Measurements from ENCODE around the gene TCOF1. TPM values are rescaled to one million over a fixed set of nuclear protein-coding genes. Genes with fewer than 3 reads are reported as not detected.

The TCOF1 gene
- polyA plus RNA-seq, 3 donors from 2014 or later: 3.2 to 21.5 (median 3.5) TPM

DNA sequence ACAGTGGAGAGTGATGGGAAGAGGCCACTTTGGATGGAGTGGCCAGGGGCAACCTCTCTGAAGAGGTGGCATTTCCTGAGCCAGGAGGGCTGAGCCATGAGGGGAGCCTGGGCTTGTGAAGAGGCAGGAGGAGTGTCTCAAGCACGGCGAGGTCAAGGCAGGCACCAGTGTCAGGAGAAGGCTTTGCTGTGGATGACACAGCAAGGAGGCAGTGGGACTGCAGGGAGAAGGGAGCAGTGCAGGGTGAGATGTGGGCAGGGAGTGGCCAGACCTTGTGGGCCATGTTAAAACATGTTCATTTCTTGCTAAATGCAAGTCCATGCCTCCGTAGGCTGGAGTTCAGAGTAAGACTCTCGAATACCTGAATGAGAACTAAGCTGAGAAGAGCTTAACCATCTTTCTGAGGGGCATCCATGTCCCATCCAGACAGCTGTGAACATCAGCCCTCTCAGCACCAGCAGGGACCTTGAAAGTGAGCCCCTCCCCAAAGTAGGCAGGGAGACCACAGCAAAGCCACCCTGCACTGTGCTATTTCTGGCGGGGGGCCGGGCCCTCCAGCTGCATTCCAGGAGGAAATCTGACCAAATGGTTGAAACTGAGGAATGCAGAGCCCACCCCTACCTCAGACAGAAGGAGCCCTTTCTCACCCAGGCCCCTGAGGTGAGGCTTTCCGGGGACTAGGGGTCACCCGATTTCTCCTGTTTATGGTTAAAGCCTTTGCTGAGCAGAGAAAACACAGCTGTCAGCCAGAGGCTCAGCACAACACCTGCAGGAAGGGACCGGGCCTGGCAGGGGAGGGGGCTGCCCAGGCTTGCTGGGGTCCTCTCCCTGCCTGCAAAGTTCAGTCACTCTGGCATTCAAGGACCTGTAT is 38.6 kb upstream of the TCOF1 start:
- Mint-ChIP-seq H3K4me1 (peaks cover 7 to 8% of the 10 kb centered on the region in 2 donors), H3K27me3 (ENCODE audit: low read depth in 3 of 3) (peaks cover 2 to 3% (median 2%) of the 10 kb centered on the region in 3 donors), H3K27ac (no peak overlapping the region), H3K9me3 (no peaks in the 10 kb centered on the region), H3K4me3 (no peak overlapping the region), H3K36me3 (no peaks in the 10 kb centered on the region)
- DNase-seq: no peak

DNA sequence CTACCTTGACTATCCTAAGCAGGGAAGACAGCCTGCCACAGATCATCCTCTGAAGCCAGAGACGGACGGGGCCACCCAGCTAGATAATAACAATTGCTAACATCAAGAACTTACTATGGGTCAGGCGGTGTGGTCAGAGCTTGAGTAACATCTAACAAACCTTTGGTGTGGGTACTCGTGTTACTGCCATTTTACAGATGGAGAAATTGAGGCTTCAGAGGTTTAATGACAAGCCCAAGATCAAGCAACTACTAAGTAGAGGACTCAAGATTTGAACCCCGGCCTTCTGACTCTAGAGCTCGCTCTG is 38.1 kb upstream of the TCOF1 start:
- no peak overlapping the region for H3K27ac Mint-ChIP-seq
- H3K4me3 Mint-ChIP-seq: no peak overlapping the region
- no peaks in the 10 kb centered on the region for H3K9me3 Mint-ChIP-seq
- peaks cover 7 to 8% of the 10 kb centered on the region in 2 donors for H3K4me1 Mint-ChIP-seq
- peaks cover 2 to 3% (median 2%) of the 10 kb centered on the region in 3 donors for H3K27me3 Mint-ChIP-seq (ENCODE audit: low read depth in 3 of 3)
- no peak for DNase-seq
- no peaks in the 10 kb centered on the region for H3K36me3 Mint-ChIP-seq

DNA sequence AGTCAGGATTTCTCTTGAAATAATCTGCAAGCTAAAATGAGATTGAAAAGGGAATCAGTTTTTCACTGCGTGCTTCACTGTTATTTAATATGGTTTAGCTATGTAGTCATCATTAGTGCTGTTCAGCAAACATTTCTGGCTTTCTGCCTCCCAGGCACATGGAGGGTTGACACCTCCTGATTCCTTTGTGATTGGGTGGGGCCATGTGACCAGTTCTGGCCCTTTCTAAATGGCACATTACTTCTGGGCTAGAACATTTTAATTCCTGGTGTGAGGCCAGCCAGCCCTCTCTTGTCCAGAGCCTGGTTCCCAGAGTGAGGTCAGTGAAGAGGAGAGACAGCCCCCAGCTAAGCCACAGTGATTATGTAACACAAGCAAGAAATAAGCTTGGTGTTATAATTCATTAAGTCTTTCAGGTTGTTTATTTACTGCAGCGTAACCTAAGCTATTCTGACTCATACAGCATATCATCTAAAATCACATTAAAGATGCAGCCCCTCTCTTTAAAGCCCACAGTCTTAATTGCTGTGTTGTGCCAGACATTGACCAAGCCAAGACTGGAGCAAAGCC is 37.4 kb upstream of the TCOF1 start:
- Mint-ChIP-seq H3K27me3 (ENCODE audit: low read depth in 3 of 3) (peaks cover 2 to 3% (median 2%) of the 10 kb centered on the region in 3 donors), H3K4me3 (no peak overlapping the region), H3K4me1 (peaks cover 7 to 8% of the 10 kb centered on the region in 2 donors), H3K27ac (no peak overlapping the region), H3K9me3 (no peaks in the 10 kb centered on the region), H3K36me3 (no peaks in the 10 kb centered on the region)
- no peak for DNase-seq

DNA sequence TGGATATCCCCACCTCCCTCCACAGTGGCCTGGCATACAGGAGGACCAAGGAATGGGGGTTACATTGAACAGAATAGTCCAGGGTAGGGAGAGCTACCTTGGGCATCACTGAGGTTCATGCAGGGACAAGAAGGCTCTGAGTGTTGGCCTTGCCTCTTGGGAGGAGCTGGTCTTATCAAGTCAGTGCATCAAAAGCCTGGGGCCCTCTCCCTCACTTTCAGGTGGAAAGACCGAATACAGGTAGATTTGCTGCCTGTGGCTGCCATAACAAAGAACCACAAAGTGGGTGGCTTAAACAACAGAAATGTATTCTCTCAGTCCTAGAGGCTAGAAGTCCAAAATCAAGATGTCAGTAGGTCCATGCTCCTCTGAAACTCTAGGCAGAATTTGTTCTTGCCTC is 36.3 kb upstream of the TCOF1 start:
- no peak for DNase-seq
- peaks cover 0 to 3% (median 3%) of the 10 kb centered on the region in 3 donors for H3K27me3 Mint-ChIP-seq (ENCODE audit: low read depth in 3 of 3)
- no peaks in the 10 kb centered on the region for H3K36me3 Mint-ChIP-seq
- no peak overlapping the region for H3K4me3 Mint-ChIP-seq
- no peaks in the 10 kb centered on the region for H3K9me3 Mint-ChIP-seq
- peaks cover 7 to 8% of the 10 kb centered on the region in 2 donors for H3K4me1 Mint-ChIP-seq
- no peak overlapping the region for H3K27ac Mint-ChIP-seq

GRCh38 chr5:150321784-150322183 is 35.7 kb upstream of the TCOF1 start:
- H3K9me3 Mint-ChIP-seq: no peaks in the 10 kb centered on the region
- H3K4me1 Mint-ChIP-seq: peaks cover 7 to 8% of the 10 kb centered on the region in 2 donors
- DNase-seq: no peak
- H3K27ac Mint-ChIP-seq: no peak overlapping the region
- no peaks in the 10 kb centered on the region for H3K36me3 Mint-ChIP-seq
- no peak overlapping the region for H3K4me3 Mint-ChIP-seq
- H3K27me3 Mint-ChIP-seq (ENCODE audit: low read depth in 3 of 3): peaks cover 0 to 3% (median 3%) of the 10 kb centered on the region in 3 donors

GRCh38 chr5:150322202-150322601 is 35.3 kb upstream of the TCOF1 start:
- Mint-ChIP-seq H3K4me3 (no peak overlapping the region), H3K4me1 (peaks cover 7 to 8% of the 10 kb centered on the region in 2 donors), H3K36me3 (no peaks in the 10 kb centered on the region), H3K27me3 (ENCODE audit: low read depth in 3 of 3) (peaks cover 0 to 3% (median 3%) of the 10 kb centered on the region in 3 donors), H3K9me3 (no peaks in the 10 kb centered on the region), H3K27ac (no peak overlapping the region)
- DNase-seq: no peak

- no peak for DNase-seq
- Mint-ChIP-seq H3K4me3 (no peak overlapping the region), H3K4me1 (peaks cover 7 to 8% of the 10 kb centered on the region in 2 donors), H3K9me3 (no peaks in the 10 kb centered on the region), H3K36me3 (no peaks in the 10 kb centered on the region), H3K27ac (no peak overlapping the region), H3K27me3 (ENCODE audit: low read depth in 3 of 3) (peaks cover 0 to 6% (median 3%) of the 10 kb centered on the region in 3 donors)
Measured at GRCh38 chr5:150323092-150323491, 34.4 kb upstream of the TCOF1 start.

DNA sequence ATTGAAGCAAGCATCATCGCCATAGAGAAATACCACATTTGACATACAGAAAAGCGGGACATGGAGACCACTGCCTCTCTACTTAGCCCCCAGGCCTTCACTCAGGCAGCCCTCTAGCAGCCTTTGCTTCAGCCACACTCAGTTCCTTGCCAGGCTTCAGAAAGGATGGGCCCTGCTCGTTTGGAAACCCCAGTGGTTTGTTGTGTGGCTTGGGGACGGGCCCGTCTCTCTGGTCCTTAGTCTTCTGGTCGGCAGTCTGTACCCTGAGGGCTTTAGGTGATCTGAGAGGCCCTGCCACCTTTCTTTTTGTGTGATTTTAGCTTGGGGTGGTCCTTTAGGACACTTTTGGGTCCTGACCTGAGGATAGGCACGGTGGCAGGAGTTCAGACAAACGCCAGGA is 33.7 kb upstream of the TCOF1 start:
- H3K9me3 Mint-ChIP-seq: no peaks in the 10 kb centered on the region
- H3K36me3 Mint-ChIP-seq: no peaks in the 10 kb centered on the region
- H3K4me3 Mint-ChIP-seq: no peak overlapping the region
- no peak for DNase-seq
- H3K27ac Mint-ChIP-seq: no peak overlapping the region
- H3K4me1 Mint-ChIP-seq: peaks cover 7 to 8% of the 10 kb centered on the region in 2 donors
- H3K27me3 Mint-ChIP-seq (ENCODE audit: low read depth in 3 of 3): peaks cover 1 to 6% (median 3%) of the 10 kb centered on the region in 3 donors

GRCh38 chr5:150325426-150325825 is 32.1 kb upstream of the TCOF1 start:
- Mint-ChIP-seq H3K27ac (no peak overlapping the region), H3K4me1 (peaks cover 7 to 13% of the 10 kb centered on the region in 2 donors), H3K9me3 (no peaks in the 10 kb centered on the region), H3K4me3 (no peak overlapping the region), H3K27me3 (ENCODE audit: low read depth in 3 of 3) (peaks cover 1 to 4% (median 3%) of the 10 kb centered on the region in 3 donors), H3K36me3 (no peaks in the 10 kb centered on the region)
- DNase-seq: no peak

DNA sequence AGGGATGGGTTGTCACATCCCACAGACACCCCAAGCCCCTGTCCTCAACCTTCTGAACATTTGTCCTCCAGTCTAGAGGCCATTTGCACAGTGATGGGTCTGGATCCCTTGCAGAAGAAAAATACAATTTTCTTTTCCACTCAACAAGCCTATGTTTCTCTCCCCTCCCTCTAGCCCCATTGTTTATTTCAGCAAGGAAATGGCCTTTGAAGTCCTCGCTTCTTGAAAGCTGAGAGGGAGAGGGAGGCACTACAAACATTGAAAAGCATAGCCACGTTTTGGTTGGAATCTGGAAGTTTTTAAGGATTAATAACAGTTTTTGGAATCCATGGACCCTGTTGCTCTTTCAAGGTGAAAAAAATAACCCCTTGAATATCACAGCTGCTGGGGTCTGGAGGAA is 30.8 kb upstream of the TCOF1 start:
- no peak for DNase-seq
- Mint-ChIP-seq H3K9me3 (no peaks in the 10 kb centered on the region), H3K27ac (no peak overlapping the region), H3K36me3 (no peaks in the 10 kb centered on the region), H3K27me3 (ENCODE audit: low read depth in 3 of 3) (peaks cover 0 to 4% (median 1%) of the 10 kb centered on the region in 3 donors), H3K4me3 (no peak overlapping the region), H3K4me1 (peaks cover 7 to 11% of the 10 kb centered on the region in 2 donors)

GRCh38 chr5:150327139-150327538 is 30.4 kb upstream of the TCOF1 start:
- H3K4me1 Mint-ChIP-seq: peaks cover 3 to 7% of the 10 kb centered on the region in 2 donors
- no peak overlapping the region for H3K4me3 Mint-ChIP-seq
- no peaks in the 10 kb centered on the region for H3K9me3 Mint-ChIP-seq
- no peak overlapping the region for H3K27ac Mint-ChIP-seq
- no peaks in the 10 kb centered on the region for H3K36me3 Mint-ChIP-seq
- H3K27me3 Mint-ChIP-seq (ENCODE audit: low read depth in 3 of 3): peaks cover 0 to 4% (median 1%) of the 10 kb centered on the region in 3 donors
- DNase-seq: no peak

DNA sequence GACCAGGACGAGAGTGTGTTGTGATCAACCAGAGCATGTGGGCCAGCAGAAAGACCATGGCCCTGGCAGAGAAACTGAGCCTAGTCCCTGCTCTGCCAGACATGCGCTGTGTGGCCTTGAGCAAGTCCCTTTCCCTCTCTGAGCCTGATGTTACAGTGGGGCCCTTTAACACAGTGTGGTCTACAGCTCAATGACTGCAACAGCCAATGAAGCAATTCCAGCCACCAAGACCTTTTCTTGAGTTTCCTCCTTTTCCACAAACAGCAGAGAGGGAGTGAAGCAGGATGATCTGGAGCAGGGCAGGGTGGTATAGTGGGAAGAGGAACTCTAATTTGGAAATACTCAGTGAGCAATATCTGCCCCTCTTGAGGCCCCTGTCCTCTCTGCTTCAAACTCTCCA is 29.0 kb upstream of the TCOF1 start:
- Mint-ChIP-seq H3K4me3 (no peak overlapping the region), H3K9me3 (no peaks in the 10 kb centered on the region), H3K36me3 (no peaks in the 10 kb centered on the region), H3K27me3 (ENCODE audit: low read depth in 3 of 3) (peaks cover 0 to 4% (median 1%) of the 10 kb centered on the region in 3 donors), H3K27ac (no peak overlapping the region), H3K4me1 (peaks cover 0 to 5% of the 10 kb centered on the region in 2 donors)
- DNase-seq: no peak

GRCh38 chr5:150329038-150329437 is 28.5 kb upstream of the TCOF1 start:
- Mint-ChIP-seq H3K36me3 (no peaks in the 10 kb centered on the region), H3K27ac (no peak overlapping the region), H3K9me3 (no peaks in the 10 kb centered on the region), H3K4me3 (no peak overlapping the region), H3K27me3 (ENCODE audit: low read depth in 3 of 3) (peaks cover 0 to 4% (median 1%) of the 10 kb centered on the region in 3 donors), H3K4me1 (peaks cover 0 to 5% of the 10 kb centered on the region in 2 donors)
- DNase-seq: no peak

Measured in immature natural killer cell (primary cell).